NCI-H2029 treated with DMSO at 0.1 percent for 48 hours (cell line): ENCODE results near the gene DQX1.

ENCODE experiments used
- DNase-seq: peaks from one replicate; lab custom pipeline; 2025; lab: John Stamatoyannopoulos, UW

The DQX1 gene

GRCh38 chr2:74511104-74511989 is 14.7 kb downstream of the DQX1 start:
- DNase-seq = no peak

GRCh38 chr2:74510272-74510671 is 15.8 kb downstream of the DQX1 start:
- DNase-seq = no peak

- DNase-seq = no peak
These were observed 18.0 kb downstream of the DQX1 start for GRCh38 chr2:74507926-74508520.

- DNase-seq = peak; percentile 85
These were observed 18.7 kb downstream of the DQX1 start, which contains the start of gene PCGF1 for GRCh38 chr2:74507145-74507925. TSS of gene PCGF1 (minus strand) at chr2:74507695. CDS start at chr2:74507668, 27 bp downstream.

GRCh38 chr2:74505448-74506246 is 20.4 kb downstream of the DQX1 start:
- no peak for DNase-seq

GRCh38 chr2:74504591-74504990 is 21.4 kb downstream of the DQX1 start:
- DNase-seq = no peak

GRCh38 chr2:74503506-74504475 is 22.2 kb downstream of the DQX1 start:
- DNase-seq = no peak

- DNase-seq = no peak
These were observed 23.1 kb downstream of the DQX1 start for GRCh38 chr2:74502720-74503505.

GRCh38 chr2:74502147-74502719 is 23.8 kb downstream of the DQX1 start:
- DNase-seq = no peak

- no peak for DNase-seq
These were observed 24.5 kb downstream of the DQX1 start for GRCh38 chr2:74501335-74502071.

- DNase-seq = no peak
These were observed 25.5 kb downstream of the DQX1 start for GRCh38 chr2:74500578-74500946.

GRCh38 chr2:74499940-74500577 is 26.0 kb downstream of the DQX1 start:
- no peak for DNase-seq

- no peak for DNase-seq
These were observed 26.6 kb downstream of the DQX1 start, which contains the start of gene LBX2 for GRCh38 chr2:74499267-74499939. TSS of gene LBX2 (minus strand) at chr2:74499603. CDS start at chr2:74499537, 66 bp downstream.

- no peak for DNase-seq
These were observed 27.3 kb downstream of the DQX1 start for GRCh38 chr2:74498500-74499266.

- DNase-seq = no peak
These were observed 28.1 kb downstream of the DQX1 start for GRCh38 chr2:74497777-74498499.
